GM23338 (cell line): ENCODE results near the gene POU5F2.

Source experiments
- CREB1 ChIP-seq: fragments of 250-450 bp; sonication (Bioruptor Pico); IDR thresholded peaks from 2 replicates; pipeline ENCODE4 v1.5.0; 2020; ENCODE audit warnings: low read depth, mild to moderate bottlenecking, moderate library complexity
- CTCF ChIP-seq, 2 experiments: fragments of 200-600 bp in 1 of 2; sonication (generic) in 1 of 2; conservative IDR thresholded peaks; 2 replicates each; pipeline versions ENCODE4 v1.5.1 to v1.6.1; 2016 to 2017; ENCODE audit warnings: antibody characterized with exemption in 2 of 2, low read depth in 2 of 2, mild to moderate bottlenecking in 2 of 2, moderate library complexity in 1 of 2
- ETS1 ChIP-seq: IDR thresholded peaks from 2 replicates; pipeline ENCODE4 v1.6.1; 2016; ENCODE audit warnings: antibody characterized with exemption
- EZH2 ChIP-seq: fragments of 200-600 bp; sonication (generic); IDR thresholded peaks from one replicate; pipeline ENCODE4 v1.8.0; 2017; ENCODE audit warnings: antibody characterized with exemption, mild to moderate bottlenecking, low read depth; ENCODE audit not compliant: unreplicated experiment
- EZH2phosphoT487 ChIP-seq: fragments of 200-600 bp; sonication (generic); IDR thresholded peaks from one replicate; pipeline ENCODE4 v1.8.1; 2018; ENCODE audit warnings: antibody characterized with exemption; ENCODE audit not compliant: unreplicated experiment
- JUNB ChIP-seq: IDR thresholded peaks from one replicate; pipeline ENCODE4 v1.6.1; 2016; ENCODE audit warnings: antibody characterized with exemption; ENCODE audit not compliant: unreplicated experiment
- NANOG ChIP-seq: IDR thresholded peaks from 2 replicates; pipeline ENCODE4 v1.6.1; 2016; ENCODE audit warnings: antibody characterized with exemption, borderline replicate concordance
- POLR2AphosphoS5 ChIP-seq: IDR thresholded peaks from 2 replicates; pipeline ENCODE4 v1.6.1; 2016; ENCODE audit warnings: antibody characterized with exemption, low read depth
- REST ChIP-seq: IDR thresholded peaks from one replicate; pipeline ENCODE4 v1.6.1; 2018; ENCODE audit warnings: antibody characterized with exemption; ENCODE audit not compliant: unreplicated experiment
- STAT1 ChIP-seq: IDR thresholded peaks from one replicate; pipeline ENCODE4 v1.6.1; 2016; ENCODE audit warnings: antibody characterized with exemption; ENCODE audit not compliant: unreplicated experiment
- ZNF114 ChIP-seq: fragments of 250-450 bp; sonication (Bioruptor Pico); IDR thresholded peaks from 2 replicates; pipeline ENCODE4 v1.5.0; 2020; ENCODE audit warnings: mild to moderate bottlenecking, moderate library complexity
- ZNF331 ChIP-seq: fragments of 250-450 bp; sonication (Bioruptor Pico); IDR thresholded peaks from 2 replicates; pipeline ENCODE4 v1.5.0; 2020; ENCODE audit warnings: low read depth, mild to moderate bottlenecking, moderate library complexity

GRCh38 chr5:93756372-93756771 lies 15.0 kb upstream of the POU5F2 start:
- TF ChIP-seq CTCF (conservative IDR thresholded peaks at IDR 0.05; ENCODE audit: low read depth in 2 of 2) (no peak), EZH2phosphoT487 (no peak), CREB1 (CRISPR knock-in tag) (no peak), EZH2 (no peak), POLR2AphosphoS5 (no peak), JUNB (no peak), ZNF114 (CRISPR knock-in tag) (no peak), STAT1 (no peak), REST (no peak), ETS1 (no peak), ZNF331 (no peak), NANOG (no peak)
